WERI-Rb-1 (cell line): ENCODE measurements around the gene TRNAU1AP.

Experiments
- DNase-seq: peaks from one replicate; pipeline ENCODE4 v3.0.0-alpha.2; 2020
- H3K27ac ChIP-seq: fragments of 250-450 bp; sonication (Bioruptor Pico); 2 replicates; pipeline ENCODE4 v1.5.1; 2020; ENCODE audit warnings: mild to moderate bottlenecking, moderate library complexity
- H3K27me3 ChIP-seq: fragments of 250-450 bp; sonication (Bioruptor Pico); 2 replicates; pipeline ENCODE4 v1.5.1; 2021; ENCODE audit warnings: mild to moderate bottlenecking, low read depth, moderate library complexity; ENCODE audit not compliant: insufficient read depth, severe bottlenecking
- H3K36me3 ChIP-seq: fragments of 250-450 bp; sonication (Bioruptor Pico); 2 replicates; pipeline ENCODE4 v1.5.1; 2020; ENCODE audit warnings: mild to moderate bottlenecking, moderate library complexity
- H3K4me3 ChIP-seq: 2 replicates; pipeline ENCODE4 v1.5.1; 2011; ENCODE audit warnings: low read depth, mild to moderate bottlenecking, control low read depth, low read length
- H3K9me3 ChIP-seq: fragments of 250-450 bp; sonication (Bioruptor Pico); 2 replicates; pipeline ENCODE4 v1.5.1; 2021; ENCODE audit warnings: mild to moderate bottlenecking, moderate library complexity; ENCODE audit not compliant: severe bottlenecking
- CTCF ChIP-seq: IDR thresholded peaks from 2 replicates; pipeline ENCODE4 v1.5.1; 2011; ENCODE audit warnings: low read depth, mild to moderate bottlenecking, control low read depth, inconsistent platforms, low read length

Gene TRNAU1AP

GRCh38 chr1:28552758-28553663 lies at the start of gene TRNAU1AP:
Gene TRNAU1AP (plus strand): TSS chr1:28553085. CDS start chr1:28553111, 26 bp downstream.
- DNase-seq: peak; percentile 96
- Histone ChIP-seq H3K36me3 (peaks cover 22% of the 10 kb centered on the region), H3K9me3 (no peaks in the 10 kb centered on the region), H3K27ac (peak within 1 kb of the TSS; percentile 67), H3K27me3 (no peaks in the 10 kb centered on the region), H3K4me3 (peak within 1 kb of the TSS; percentile 83)
- no peak for TF ChIP-seq CTCF

- no peaks in the 10 kb centered on the region for H3K9me3 ChIP-seq
- no peak for DNase-seq
- no peaks in the 10 kb centered on the region for H3K27me3 ChIP-seq
- no peak overlapping the region for H3K4me3 ChIP-seq
- H3K36me3 ChIP-seq: peaks cover 14% of the 10 kb centered on the region
- no peak for TF ChIP-seq CTCF
- no peak overlapping the region for H3K27ac ChIP-seq
These were observed 49.8 kb upstream of the TRNAU1AP start for GRCh38 chr1:28503117-28503516.

GRCh38 chr1:28505406-28506187 lies 47.3 kb upstream of the TRNAU1AP start, which contains the start of gene RCC1:
Gene RCC1 (plus strand): TSS chr1:28506043. CDS start chr1:28529867, 23,824 bp downstream.
- Histone ChIP-seq H3K4me3 (peak within 1 kb of the TSS; percentile 73), H3K9me3 (no peaks in the 10 kb centered on the region), H3K27me3 (no peaks in the 10 kb centered on the region), H3K36me3 (peaks cover 39% of the 10 kb centered on the region), H3K27ac (peak within 1 kb of the TSS; percentile 71)
- DNase-seq: peak; percentile 96
- TF ChIP-seq CTCF: no peak

GRCh38 chr1:28506907-28507246 lies 46.0 kb upstream of the TRNAU1AP start:
- no peak for DNase-seq
- peak overlapping the region; percentile 71; the same call in 1 of the 2 replicates for H3K27ac ChIP-seq
- H3K36me3 ChIP-seq: peaks cover 45% of the 10 kb centered on the region
- TF ChIP-seq CTCF: no peak
- H3K27me3 ChIP-seq: no peaks in the 10 kb centered on the region
- H3K9me3 ChIP-seq: no peaks in the 10 kb centered on the region
- peak overlapping the region; percentile 73 for H3K4me3 ChIP-seq

GRCh38 chr1:28507247-28507645 lies 45.6 kb upstream of the TRNAU1AP start:
- Histone ChIP-seq H3K9me3 (no peaks in the 10 kb centered on the region), H3K36me3 (peaks cover 48% of the 10 kb centered on the region), H3K27me3 (no peaks in the 10 kb centered on the region), H3K27ac (peak overlapping the region; percentile 71; the same call in 1 of the 2 replicates), H3K4me3 (peak overlapping the region; percentile 73)
- no peak for DNase-seq
- TF ChIP-seq CTCF: no peak
